Stimulated activated CD8-positive, alpha-beta memory T cell treated with anti-CD3 and anti-CD28 coated beads, Interleukin-2, amount 100 ng/mL, for 1 hour (primary cell): ENCODE measurements around the gene NDUFA6.
"Not testable (repeated sequence)": the region's sequence is repeated elsewhere in the genome, so short reads cannot be mapped to it uniquely, and the experiment has no call there.

Experiments used
- DNase-seq, 2 donors: peaks; one replicate each; pipeline ENCODE4 v3.0.0-alpha.2; 2020; ENCODE audit warnings: low read depth in 2 of 2

The NDUFA6 gene

GRCh38 chr22:42090596-42091454 is at the start of gene NDUFA6:
Gene NDUFA6 (minus strand): TSS chr22:42090772. CDS start chr22:42090744, 28 bp downstream.
- DNase-seq, result peak; percentile 95 to 97

DNA sequence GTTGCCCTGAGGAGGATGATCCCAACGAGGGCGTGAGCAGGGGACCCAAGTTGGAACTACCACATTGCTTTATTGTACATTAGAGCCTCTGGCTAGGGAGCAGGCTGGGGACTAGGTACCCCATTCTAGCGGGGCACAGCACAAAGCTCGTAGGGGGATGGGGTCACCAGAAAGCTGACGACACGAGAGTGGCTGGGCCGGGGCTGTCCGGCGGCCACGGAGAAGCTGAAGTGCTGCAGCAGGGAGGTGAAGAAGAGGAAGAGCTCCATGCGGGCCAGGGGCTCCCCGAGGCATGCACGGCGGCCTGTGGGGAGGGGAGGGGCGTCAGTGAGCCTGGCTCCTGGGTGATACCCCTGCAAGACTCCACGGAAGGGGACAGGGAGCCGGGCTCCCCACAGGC is 49.6 kb upstream of the NDUFA6 start:
- not testable (repeated sequence) for DNase-seq

DNA sequence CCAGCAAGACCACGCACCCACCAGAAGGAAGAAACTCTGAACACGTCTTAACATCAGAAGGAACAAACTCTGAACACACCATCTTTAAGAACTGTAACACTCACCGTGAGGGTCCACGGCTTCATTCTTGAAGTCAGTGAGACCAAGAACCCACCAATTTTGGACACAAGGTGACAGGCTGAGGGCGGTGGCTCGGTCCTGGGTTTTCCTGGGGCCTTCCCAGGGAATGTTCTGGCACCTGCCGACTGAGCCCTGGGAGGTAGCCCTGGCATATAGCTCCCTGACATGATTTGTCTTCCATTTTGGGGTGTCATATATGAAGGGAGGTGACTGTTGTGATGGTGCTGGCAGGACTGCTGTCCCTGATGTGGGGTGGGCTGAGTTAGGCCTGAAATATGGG is 48.9 kb upstream of the NDUFA6 start:
- not testable (repeated sequence) for DNase-seq

- no peak for DNase-seq
These were observed 48.4 kb upstream of the NDUFA6 start for GRCh38 chr22:42138972-42139371.

DNA sequence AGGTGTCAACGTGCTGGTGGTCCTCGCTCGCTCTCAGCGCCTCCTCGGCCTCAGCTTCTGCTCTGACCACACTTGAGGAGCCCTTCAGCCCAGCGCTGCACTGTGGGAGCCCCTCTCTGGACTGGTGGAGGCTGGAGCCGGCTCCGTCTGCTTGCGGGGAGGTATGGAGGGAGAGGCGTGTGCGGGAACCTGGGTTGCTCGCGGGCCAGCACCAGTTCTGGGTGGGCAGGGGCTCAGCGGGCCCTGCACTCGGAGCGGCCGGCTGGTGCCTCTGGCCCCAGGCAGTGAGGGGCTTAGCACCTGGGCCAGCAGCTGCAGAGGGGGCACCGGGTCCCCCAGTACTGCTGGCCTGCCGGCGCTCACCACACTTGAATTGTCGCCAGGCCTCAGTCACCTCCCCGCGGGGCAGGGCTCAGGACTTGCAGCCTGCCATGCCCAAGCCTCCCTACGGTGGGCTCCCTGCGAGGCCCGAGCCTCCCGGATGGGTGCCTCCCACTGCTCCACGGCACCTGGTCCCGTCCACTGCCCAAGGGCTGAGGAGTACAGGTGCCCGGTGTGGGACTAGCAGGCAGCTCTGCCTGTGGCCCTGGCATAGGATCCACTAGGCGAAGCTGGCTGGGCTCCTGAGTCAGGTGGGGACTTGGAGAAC is 47.7 kb upstream of the NDUFA6 start:
- no peak for DNase-seq

DNA sequence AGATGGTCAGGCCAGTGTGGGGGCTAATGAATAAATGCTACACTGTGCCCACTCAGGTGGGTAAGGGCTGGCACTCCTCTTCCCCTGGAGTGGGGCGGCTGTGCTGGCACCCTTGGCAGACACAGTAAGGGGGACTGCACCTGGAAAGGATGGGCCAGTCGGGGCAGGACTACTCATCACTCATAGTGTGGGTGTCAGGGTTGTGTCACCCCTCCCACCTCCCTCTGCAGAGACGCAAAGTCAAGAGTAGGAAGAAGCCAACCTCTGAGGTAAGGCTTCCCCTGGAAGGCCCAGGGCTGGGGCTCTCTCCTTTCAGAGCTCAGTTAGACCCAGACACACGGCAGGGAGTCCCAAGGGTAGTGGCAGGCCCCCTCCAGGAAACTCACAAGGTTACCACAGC is 45.1 kb upstream of the NDUFA6 start:
- DNase-seq, result not testable (repeated sequence)

DNA sequence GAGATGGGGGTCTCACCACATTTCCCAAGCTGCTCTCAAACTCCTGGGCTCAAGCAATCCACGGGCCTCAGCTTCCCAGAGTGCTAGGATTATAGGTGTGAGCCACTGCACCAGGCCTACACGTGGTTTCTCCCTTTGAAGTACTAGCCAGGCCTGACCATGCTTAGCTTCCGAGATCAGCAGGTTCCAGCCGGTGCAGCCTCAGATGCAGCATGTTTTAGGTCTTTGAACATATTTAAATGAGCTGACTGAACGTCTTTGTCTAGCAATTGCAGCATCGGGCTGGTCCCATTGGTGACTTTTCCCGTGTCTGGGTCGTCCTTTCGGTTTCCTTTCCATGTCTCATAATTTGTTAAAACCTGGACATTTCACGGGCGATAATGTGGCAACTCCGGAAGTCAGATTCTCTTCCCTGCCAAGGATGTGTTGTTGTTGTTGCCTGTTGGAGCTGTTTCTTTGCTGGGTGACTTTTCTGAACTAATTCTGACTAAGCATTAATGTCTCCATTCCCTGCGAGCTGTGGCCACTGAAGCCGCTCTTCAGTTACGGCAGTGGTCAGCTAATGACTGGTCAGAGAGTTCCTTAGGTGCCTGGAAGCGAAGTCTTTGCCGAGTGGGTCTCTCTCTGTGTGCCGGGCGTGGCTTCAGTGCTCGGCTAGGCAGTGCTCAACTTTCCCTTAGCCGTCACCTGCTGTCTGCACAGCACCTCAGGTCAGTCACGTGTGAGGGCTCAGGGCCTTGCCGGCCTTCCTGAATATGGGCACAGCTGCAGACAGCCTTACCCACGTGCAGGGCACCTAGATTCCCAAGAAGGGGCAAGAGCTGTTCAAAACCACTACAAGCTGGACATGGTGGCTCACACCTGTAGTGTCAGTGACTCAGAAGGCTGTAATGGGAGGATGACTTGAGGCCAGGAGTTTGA is 43.8 kb upstream of the NDUFA6 start:
- DNase-seq, result no peak

- DNase-seq, result no peak
These were observed 41.9 kb upstream of the NDUFA6 start for GRCh38 chr22:42132457-42132856.

DNA sequence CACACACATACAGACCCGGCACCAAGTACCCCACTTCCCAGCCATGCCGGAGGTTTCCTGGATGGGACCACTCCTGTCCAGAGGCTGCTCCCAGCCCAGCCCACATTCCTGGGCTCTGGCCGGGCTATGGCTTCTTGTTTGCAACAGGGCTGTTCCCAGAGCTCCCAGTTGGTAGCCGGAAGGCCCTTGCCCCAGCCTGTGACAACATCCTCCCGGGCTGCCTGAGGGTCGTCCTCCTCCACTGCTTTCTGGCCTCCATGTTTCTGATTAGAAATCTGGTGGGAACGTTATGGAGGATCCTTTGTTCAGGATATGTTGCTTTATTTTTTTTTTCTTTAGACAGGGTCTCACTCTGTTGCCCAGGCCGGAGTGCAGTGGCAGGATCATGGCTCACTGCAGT is 41.0 kb upstream of the NDUFA6 start:
- no peak for DNase-seq

DNA sequence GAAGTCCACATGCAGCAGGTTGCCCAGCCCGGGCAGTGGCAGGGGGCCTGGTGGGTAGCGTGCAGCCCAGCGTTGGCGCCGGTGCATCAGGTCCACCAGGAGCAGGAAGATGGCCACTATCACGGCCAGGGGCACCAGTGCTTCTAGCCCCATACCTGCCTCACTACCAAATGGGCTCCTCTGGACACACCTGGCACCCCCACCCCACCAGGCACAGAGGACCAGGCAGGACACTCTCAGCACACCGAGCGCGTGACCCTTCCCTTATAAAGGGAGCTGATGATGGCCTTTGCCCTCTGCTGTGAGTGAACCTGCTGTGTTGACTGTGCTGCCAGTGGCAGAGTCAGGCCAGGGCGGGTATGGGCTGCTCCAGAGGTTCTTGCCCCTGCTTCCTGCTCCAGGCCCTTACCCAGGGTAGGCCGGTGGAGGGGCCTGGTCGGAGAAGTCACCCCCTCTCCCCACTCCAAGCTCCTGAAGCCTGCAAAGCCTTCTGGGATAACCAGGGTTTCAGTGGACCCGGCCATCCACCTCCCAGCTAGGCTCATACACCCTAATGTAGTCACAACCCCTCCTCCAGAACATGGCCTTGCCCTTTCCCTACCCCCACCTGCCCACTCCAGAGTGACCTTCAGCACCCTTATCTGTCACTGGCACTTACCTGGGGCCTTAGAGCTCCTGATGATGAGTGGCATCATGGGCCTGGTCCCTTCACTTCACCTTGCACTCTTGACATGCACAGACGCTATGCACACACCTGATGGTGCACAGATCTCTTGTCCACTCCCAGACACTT is 40.3 kb upstream of the NDUFA6 start, which contains the start of gene CYP2D6:
Gene CYP2D6 (minus strand): TSS at position 172 of the 793 bp plus-strand sequence. CDS start 19 bp downstream, at position 153.
- not testable (repeated sequence) for DNase-seq

GRCh38 chr22:42130182-42130581 is 39.6 kb upstream of the NDUFA6 start:
- DNase-seq, result not testable (repeated sequence)

DNA sequence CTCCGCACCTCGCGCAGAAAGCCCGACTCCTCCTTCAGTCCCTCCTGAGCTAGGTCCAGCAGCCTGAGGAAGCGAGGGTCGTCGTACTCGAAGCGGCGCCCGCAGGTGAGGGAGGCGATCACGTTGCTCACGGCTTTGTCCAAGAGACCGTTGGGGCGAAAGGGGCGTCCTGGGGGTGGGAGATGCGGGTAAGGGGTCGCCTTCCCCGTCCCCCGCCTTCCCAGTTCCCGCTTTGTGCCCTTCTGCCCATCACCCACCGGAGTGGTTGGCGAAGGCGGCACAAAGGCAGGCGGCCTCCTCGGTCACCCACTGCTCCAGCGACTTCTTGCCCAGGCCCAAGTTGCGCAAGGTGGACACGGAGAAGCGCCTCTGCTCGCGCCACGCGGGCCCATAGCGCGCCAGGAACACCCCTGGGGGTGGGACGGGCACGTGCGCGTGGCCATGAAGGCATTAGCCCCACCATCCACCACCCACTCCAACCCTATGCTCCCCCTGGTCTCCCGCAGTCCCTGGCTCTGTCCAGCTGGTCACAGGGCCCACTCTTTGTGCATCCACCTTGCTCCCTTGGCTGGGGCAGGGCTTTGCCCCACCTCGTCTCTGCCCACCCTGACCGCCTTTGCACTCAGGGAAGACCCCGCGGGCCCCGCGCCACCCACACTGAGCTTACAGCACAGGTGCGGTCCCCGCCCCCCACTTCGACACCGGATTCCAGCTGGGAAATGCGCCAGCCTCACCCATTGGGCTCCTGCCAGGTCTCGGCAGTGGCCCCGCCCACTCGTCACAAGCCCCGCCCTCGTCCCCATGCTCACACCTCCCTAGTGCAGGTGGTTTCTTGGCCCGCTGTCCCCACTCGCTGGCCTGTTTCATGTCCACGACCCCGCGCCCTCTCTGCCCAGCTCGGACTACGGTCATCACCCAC is 38.5 kb upstream of the NDUFA6 start:
- not testable (repeated sequence) for DNase-seq

DNA sequence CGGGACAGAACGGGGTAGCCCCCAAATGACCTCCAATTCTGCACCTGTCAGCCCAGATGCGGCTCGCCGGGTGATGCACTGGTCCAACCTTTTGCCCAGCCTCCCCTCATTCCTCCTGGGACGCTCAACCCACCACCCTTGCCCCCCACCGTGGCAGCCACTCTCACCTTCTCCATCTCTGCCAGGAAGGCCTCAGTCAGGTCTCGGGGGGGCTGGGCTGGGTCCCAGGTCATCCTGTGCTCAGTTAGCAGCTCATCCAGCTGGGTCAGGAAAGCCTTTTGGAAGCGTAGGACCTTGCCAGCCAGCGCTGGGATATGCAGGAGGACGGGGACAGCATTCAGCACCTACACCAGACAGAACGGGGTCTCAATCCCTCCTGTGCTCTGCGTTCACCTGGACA is 37.4 kb upstream of the NDUFA6 start:
- DNase-seq, result not testable (repeated sequence)

- DNase-seq, result no peak
These were observed 37.0 kb upstream of the NDUFA6 start for GRCh38 chr22:42127606-42128005.

GRCh38 chr22:42123529-42123928 is 33.0 kb upstream of the NDUFA6 start:
- DNase-seq, result not testable (repeated sequence)

DNA sequence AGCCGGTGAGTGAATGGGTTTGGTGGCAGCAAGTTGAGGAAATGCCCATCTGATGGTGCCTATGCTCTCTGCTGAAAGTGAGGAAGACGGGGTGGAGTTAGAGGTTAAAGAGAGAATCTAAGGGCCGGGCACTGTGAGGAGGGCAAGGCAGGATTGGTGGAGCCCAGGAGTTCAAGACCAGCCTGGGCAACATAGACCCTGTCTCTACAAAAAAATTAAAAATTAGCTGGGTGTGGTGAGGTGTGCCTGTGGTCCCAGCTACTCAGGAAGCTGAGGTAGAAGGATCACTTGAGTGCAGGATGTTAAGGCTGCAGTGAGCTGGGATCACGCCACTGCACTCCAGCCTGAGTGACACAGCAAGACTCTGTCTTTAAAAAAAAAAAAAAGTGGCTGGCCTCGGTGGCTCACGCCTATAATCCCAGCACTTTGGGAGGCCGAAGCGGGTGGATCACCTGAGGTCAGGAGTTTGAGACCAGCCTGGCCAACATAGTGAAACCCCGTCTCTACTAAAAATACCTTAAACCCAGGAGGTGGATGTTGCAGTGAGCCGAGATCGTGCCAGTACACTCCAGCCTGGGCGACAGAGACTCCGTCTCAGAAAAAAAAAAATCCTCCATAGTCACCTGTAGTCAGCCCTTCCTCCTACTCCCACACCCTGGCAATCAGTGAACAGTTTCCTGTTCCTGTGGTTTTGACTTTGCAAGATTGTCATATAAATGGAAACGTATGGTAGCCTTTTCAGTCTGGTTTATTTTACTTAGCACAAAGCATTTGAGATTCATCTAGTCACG is 29.9 kb upstream of the NDUFA6 start:
- not testable (repeated sequence) for DNase-seq

- DNase-seq, result no peak
These were observed 26.4 kb upstream of the NDUFA6 start for GRCh38 chr22:42116848-42117424.

- DNase-seq, result not testable (repeated sequence)
These were observed 24.9 kb upstream of the NDUFA6 start for GRCh38 chr22:42115420-42115830.

GRCh38 chr22:42114721-42115120 is 24.1 kb upstream of the NDUFA6 start:
- no peak for DNase-seq
